Effector CD4-positive, alpha-beta T cell (primary cell): Measurements from ENCODE around the gene GPR152.
"Not testable (repeated sequence)": the region's sequence is repeated elsewhere in the genome, so short reads cannot be mapped to it uniquely, and the experiment has no call there.

ENCODE experiments used
- DNase-seq: peaks from one replicate; pipeline ENCODE4 v3.0.0-alpha.2; 2020

Gene GPR152

GRCh38 chr11:67407688-67408163 is 44.8 kb downstream of the GPR152 start:
- no peak for DNase-seq

- no peak for DNase-seq
These were observed 45.4 kb downstream of the GPR152 start for GRCh38 chr11:67406969-67407687.

GRCh38 chr11:67406420-67406968 is 46.0 kb downstream of the GPR152 start:
- DNase-seq, result no peak

- no peak for DNase-seq
These were observed 46.7 kb downstream of the GPR152 start for GRCh38 chr11:67405688-67406339.

GRCh38 chr11:67405196-67405567 is 47.3 kb downstream of the GPR152 start:
- DNase-seq, result no peak

GRCh38 chr11:67404515-67405195 is 47.9 kb downstream of the GPR152 start:
- peak; percentile 38 for DNase-seq

- DNase-seq, result not testable (repeated sequence)
These were observed 49.4 kb downstream of the GPR152 start for GRCh38 chr11:67403085-67403484.

- not testable (repeated sequence) for DNase-seq
These were observed 50.2 kb downstream of the GPR152 start for GRCh38 chr11:67402192-67402839.

GRCh38 chr11:67401495-67402191 is 50.9 kb downstream of the GPR152 start, which contains the start of gene PPP1CA:
Gene PPP1CA, minus strand, starts transcription at chr11:67401858. Its CDS starts 76 bp downstream, at chr11:67401782.
- DNase-seq, result peak; percentile 86
